NCI-H82 (cell line): ENCODE results near the gene SLC25A39.
"Not testable (repeated sequence)": the region's sequence is repeated elsewhere in the genome, so short reads cannot be mapped to it uniquely, and the experiment has no call there.

Experiments
- DNase-seq: peaks from one replicate; lab custom pipeline; 2025; lab: John Stamatoyannopoulos, UW

The SLC25A39 gene, protein sequence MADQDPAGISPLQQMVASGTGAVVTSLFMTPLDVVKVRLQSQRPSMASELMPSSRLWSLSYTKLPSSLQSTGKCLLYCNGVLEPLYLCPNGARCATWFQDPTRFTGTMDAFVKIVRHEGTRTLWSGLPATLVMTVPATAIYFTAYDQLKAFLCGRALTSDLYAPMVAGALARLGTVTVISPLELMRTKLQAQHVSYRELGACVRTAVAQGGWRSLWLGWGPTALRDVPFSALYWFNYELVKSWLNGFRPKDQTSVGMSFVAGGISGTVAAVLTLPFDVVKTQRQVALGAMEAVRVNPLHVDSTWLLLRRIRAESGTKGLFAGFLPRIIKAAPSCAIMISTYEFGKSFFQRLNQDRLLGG

GRCh38 chr17:44324571-44325275 lies at the start of gene SLC25A39:
TSS of gene SLC25A39 (minus strand) at chr17:44324823. CDS start at chr17:44323562, 1,261 bp downstream.
- peak; percentile 93 for DNase-seq

DNA sequence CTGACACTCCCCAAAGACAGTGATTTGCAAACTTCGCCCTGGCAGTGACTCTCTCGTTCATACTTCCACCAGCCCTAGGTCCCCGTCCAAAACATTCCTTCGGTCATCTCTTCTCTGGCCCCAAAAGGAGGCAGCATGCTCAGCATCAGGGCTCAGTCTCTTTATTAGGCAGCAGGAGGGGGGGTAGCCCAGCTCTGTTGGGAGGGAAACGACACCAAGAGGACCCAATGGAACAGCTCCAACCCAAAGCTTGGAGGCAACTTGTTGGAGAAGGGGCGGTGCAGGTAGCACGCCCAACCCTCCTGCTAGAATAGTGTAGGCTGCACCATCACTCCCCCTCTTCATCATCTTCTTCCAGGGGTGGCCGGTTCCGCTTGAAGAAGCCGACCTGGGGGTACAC lies 47.4 kb upstream of the SLC25A39 start:
- DNase-seq = no peak

GRCh38 chr17:44369414-44370023 lies 44.9 kb upstream of the SLC25A39 start:
- not testable (repeated sequence) for DNase-seq

GRCh38 chr17:44368391-44369243 lies 44.0 kb upstream of the SLC25A39 start:
- DNase-seq = not testable (repeated sequence)

DNA sequence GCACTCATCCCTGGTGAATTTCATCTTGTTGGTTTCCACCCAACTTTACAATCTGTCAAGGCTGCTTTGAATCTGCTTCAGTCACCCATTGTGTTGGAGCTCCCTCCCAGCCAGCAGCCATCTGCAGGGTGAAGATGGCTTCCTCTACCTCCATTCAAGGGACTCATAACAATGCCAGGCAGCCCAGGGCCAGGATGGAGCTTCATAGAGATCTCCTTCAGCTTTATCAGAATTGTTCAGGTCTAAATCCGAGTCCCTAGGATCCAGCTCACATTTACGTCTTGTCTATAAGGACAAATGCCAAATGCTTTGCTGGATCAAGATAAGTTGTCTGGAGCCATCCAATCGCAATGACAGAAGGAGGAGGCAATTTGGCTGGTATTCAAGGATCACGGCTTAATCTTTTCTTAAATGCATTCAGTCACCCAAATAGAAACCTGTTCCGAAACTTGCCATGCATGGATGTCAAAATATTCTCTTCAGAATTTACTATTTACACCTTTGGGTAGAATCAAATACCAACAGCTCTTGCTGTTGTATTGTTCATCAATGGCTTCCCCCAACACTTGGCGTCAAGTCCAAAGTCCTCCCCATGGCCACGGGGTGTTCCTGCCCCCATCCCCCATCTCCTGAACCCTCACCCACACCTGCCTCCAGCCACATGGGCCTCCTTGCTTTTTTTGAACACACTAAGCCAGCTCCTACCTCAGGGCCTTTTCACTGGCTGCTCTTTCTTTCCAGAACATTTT lies 42.8 kb upstream of the SLC25A39 start:
- DNase-seq = peak; percentile 72

GRCh38 chr17:44365051-44365450 lies 40.4 kb upstream of the SLC25A39 start:
- not testable (repeated sequence) for DNase-seq

- DNase-seq = peak; percentile 81
Measured at GRCh38 chr17:44363613-44364159, 39.1 kb upstream of the SLC25A39 start, which contains the start of gene FAM171A2. TSS of gene FAM171A2 (minus strand) at chr17:44363853. CDS start at chr17:44363714, 139 bp downstream.

DNA sequence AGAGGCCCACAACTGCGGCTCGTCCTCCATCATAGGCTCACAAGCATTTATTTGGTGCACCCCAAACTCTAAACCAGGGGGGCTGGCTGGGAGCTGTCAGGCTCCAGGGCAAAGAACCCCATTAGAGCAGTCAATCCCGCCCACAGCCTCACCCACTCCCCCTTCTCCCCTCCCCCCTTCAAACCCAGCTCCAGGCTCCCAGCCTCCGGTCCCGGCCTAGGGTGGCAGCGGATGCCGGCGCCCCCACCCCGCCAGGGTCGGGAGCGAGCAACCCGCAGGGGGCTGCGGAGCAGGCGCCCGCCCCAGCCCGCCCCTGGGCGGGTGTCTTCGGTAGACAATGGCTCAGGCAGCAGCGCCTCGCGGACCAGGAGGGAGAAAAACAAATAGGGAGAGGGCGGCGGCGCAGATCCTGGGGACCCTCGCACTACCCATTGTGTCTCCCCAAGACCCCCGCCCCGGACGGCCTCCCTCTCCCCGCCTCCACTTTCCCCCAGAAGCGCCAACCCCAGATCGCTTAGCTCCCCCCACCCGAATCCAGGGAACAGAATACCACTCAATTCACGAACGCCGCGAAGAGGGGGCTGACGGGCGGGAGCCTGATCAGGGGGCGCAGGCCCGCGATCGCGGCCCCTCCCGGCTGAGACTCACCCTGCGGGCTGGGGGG lies 38.5 kb upstream of the SLC25A39 start:
- peak; percentile 65 for DNase-seq

- DNase-seq = peak; percentile 32
Measured at GRCh38 chr17:44362459-44362948, 37.9 kb upstream of the SLC25A39 start.

DNA sequence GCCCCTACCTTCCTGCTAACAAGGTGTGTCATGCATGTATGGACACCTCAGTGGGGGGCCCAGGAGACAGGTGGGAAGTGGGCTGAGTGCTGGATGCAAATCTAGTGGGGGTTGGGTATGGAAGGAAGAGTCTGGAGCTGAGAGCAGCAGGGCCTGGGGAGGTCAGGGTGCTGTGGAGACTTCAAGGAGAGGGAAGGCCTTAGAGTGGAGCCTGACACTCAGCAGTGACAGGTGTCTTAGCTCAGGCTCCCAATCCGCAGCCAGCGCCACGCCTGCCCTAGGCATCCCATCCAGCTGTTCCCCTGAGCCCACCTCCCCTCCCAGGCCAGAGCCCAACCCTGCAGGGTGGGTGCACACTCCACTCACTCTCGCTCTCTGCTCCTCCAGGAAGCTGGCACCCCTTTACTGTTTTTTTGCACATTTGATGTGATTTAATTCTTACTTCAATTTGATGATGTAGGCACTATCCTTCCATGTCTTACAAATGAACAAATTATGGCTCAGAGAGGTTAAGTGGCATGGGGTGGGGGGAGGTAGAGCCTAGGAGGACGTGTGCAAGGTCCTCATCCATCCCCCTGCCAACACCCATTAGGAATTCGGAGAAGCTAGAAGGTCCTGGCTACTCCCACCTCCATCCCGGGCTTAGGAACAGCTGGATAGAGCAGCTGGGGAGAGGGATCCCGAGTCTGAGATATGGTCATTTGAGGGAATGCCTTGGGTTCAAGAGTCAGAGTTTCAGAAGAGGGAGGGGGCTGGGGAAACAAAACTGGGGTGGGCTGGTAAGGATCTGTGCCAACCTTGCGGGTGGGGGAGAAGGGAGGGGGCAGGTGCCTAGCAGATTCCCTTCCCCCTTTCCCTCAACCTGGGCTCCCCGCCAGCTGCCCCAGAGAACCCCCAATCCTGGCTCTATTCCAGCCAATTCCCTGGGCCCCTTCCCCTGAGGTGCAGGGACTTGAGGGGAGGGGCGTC lies 37.0 kb upstream of the SLC25A39 start:
- DNase-seq = peak; percentile 70

GRCh38 chr17:44360826-44361225 lies 36.2 kb upstream of the SLC25A39 start:
- DNase-seq = peak; percentile 52

DNA sequence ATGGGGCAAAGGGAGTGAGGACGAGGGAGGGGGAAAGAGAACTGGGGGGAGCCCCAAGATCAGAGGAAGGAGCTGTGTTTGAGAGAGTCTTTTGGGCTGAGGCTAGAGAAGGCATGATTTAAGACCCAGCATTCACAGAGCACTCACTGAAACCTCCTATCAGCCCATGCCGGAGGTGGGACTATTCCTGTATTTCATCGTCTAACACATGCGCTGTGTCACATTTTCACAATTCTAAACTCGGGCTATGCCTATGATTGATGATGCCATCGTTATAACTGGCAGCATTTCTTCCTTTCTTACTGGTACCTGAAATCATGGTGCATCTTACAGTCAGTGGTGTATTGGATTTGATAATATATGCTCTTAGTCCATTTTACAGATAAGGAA lies 35.5 kb upstream of the SLC25A39 start:
- no peak for DNase-seq

- no peak for DNase-seq
Measured at GRCh38 chr17:44359458-44360143, 35.0 kb upstream of the SLC25A39 start.

- no peak for DNase-seq
Measured at GRCh38 chr17:44359006-44359405, 34.4 kb upstream of the SLC25A39 start.

GRCh38 chr17:44358066-44358465 lies 33.4 kb upstream of the SLC25A39 start:
- no peak for DNase-seq

GRCh38 chr17:44356241-44356640 lies 31.6 kb upstream of the SLC25A39 start:
- no peak for DNase-seq

- DNase-seq = no peak
Measured at GRCh38 chr17:44355642-44356099, 31.0 kb upstream of the SLC25A39 start.
